ENCODE results near the gene IMPA2. TPM values are rescaled to one million over a fixed set of nuclear protein-coding genes. Genes with fewer than 3 reads are reported as not detected.

The IMPA2 gene
- total and polyA plus RNA-seq, 2 experiments from 2014 or later = 75.6 to 130 TPM

GRCh38 chr18:11996190-11996754 lies 15.0 kb downstream of the IMPA2 start:
- DNase-seq (ENCODE audit: low spot score) = no peak
- Histone ChIP-seq H3K36me3 (replicated peaks; ENCODE audit: insufficient read depth, low read depth) (no peaks in the 10 kb centered on the region), H2AFZ (peak overlapping the region; percentile 12), H3K9me3 (ENCODE audit: low read depth) (no peaks in the 10 kb centered on the region), H3K4me2 (peak overlapping the region; percentile 65), H3K4me3 (no peak overlapping the region), H3K79me2 (peaks cover 52% of the 10 kb centered on the region), H3K4me1 (ENCODE audit: insufficient read depth) (peaks cover 34% of the 10 kb centered on the region), H3K27me3 (no peaks in the 10 kb centered on the region), H3K27ac (peak overlapping the region; percentile 95), H4K20me1 (ENCODE audit: insufficient read depth, poor library complexity, severe bottlenecking) (no peaks in the 10 kb centered on the region), H3K9me2 (replicated peaks; ENCODE audit: insufficient read depth) (no peaks in the 10 kb centered on the region)
- TF ChIP-seq EZH2phosphoT487 (IDR thresholded peaks at IDR 0.05; ENCODE audit: low read depth, severe bottlenecking, unreplicated experiment) (no peak), CTCF (IDR thresholded peaks at IDR 0.05; ENCODE audit: poor library complexity) (no peak), EZH2 (IDR thresholded peaks at IDR 0.05; ENCODE audit: borderline replicate concordance) (no peak)
- 90% methylated on average over 9 of the region's 9 CpGs for WGBS (ENCODE audit: low lambda C conversion rate, missing lambda C conversion rate)

- Histone ChIP-seq H3K36me3 (replicated peaks; ENCODE audit: insufficient read depth, low read depth) (no peaks in the 10 kb centered on the region), H2AFZ (no peak overlapping the region), H3K27ac (peak overlapping the region; percentile 95), H3K79me2 (peaks cover 46% of the 10 kb centered on the region), H3K9me3 (ENCODE audit: low read depth) (no peaks in the 10 kb centered on the region), H3K4me3 (no peak overlapping the region), H3K9me2 (replicated peaks; ENCODE audit: insufficient read depth) (no peaks in the 10 kb centered on the region), H4K20me1 (ENCODE audit: insufficient read depth, poor library complexity, severe bottlenecking) (no peaks in the 10 kb centered on the region), H3K4me2 (no peak overlapping the region), H3K4me1 (ENCODE audit: insufficient read depth) (peaks cover 34% of the 10 kb centered on the region), H3K27me3 (no peaks in the 10 kb centered on the region)
- DNase-seq (ENCODE audit: low spot score) = no peak
- no peak for TF ChIP-seq EZH2phosphoT487 (IDR thresholded peaks at IDR 0.05; ENCODE audit: low read depth, severe bottlenecking, unreplicated experiment)
- TF ChIP-seq EZH2 (IDR thresholded peaks at IDR 0.05; ENCODE audit: borderline replicate concordance) = no peak
- no peak for TF ChIP-seq CTCF (IDR thresholded peaks at IDR 0.05; ENCODE audit: poor library complexity)
- WGBS (ENCODE audit: low lambda C conversion rate, missing lambda C conversion rate) = 99% methylated on average over 4 of the region's 4 CpGs
Measured at GRCh38 chr18:11996907-11997306, 15.6 kb downstream of the IMPA2 start.

GRCh38 chr18:11997466-11997865 lies 16.2 kb downstream of the IMPA2 start:
- Histone ChIP-seq H3K4me1 (ENCODE audit: insufficient read depth) (peaks cover 34% of the 10 kb centered on the region), H3K9me3 (ENCODE audit: low read depth) (no peaks in the 10 kb centered on the region), H3K36me3 (replicated peaks; ENCODE audit: insufficient read depth, low read depth) (no peaks in the 10 kb centered on the region), H3K27me3 (no peaks in the 10 kb centered on the region), H3K27ac (peak overlapping the region; percentile 14), H3K9me2 (replicated peaks; ENCODE audit: insufficient read depth) (no peaks in the 10 kb centered on the region), H3K4me2 (no peak overlapping the region), H4K20me1 (ENCODE audit: insufficient read depth, poor library complexity, severe bottlenecking) (no peaks in the 10 kb centered on the region), H3K79me2 (peaks cover 40% of the 10 kb centered on the region), H2AFZ (no peak overlapping the region), H3K4me3 (no peak overlapping the region)
- 91% methylated on average over 9 of the region's 9 CpGs for WGBS (ENCODE audit: low lambda C conversion rate, missing lambda C conversion rate)
- no peak for TF ChIP-seq EZH2 (IDR thresholded peaks at IDR 0.05; ENCODE audit: borderline replicate concordance)
- no peak for DNase-seq (ENCODE audit: low spot score)

- no peaks in the 10 kb centered on the region for H4K20me1 ChIP-seq (ENCODE audit: insufficient read depth, poor library complexity, severe bottlenecking)
- H3K9me2 ChIP-seq (replicated peaks; ENCODE audit: insufficient read depth) = no peaks in the 10 kb centered on the region
- peaks cover 30% of the 10 kb centered on the region for H3K4me1 ChIP-seq (ENCODE audit: insufficient read depth)
- H3K36me3 ChIP-seq (replicated peaks; ENCODE audit: insufficient read depth, low read depth) = no peaks in the 10 kb centered on the region
- WGBS (ENCODE audit: low lambda C conversion rate, missing lambda C conversion rate) = 63% methylated on average over 5 of the region's 5 CpGs
- H3K4me2 ChIP-seq = no peak overlapping the region
- H3K4me3 ChIP-seq = no peak overlapping the region
- DNase-seq (ENCODE audit: low spot score) = no peak
- no peaks in the 10 kb centered on the region for H3K27me3 ChIP-seq
- peak overlapping the region; percentile 14 for H3K27ac ChIP-seq
- no peak overlapping the region for H2AFZ ChIP-seq
- TF ChIP-seq EZH2phosphoT487 (IDR thresholded peaks at IDR 0.05; ENCODE audit: low read depth, severe bottlenecking, unreplicated experiment) = no peak
- no peaks in the 10 kb centered on the region for H3K9me3 ChIP-seq (ENCODE audit: low read depth)
- H3K79me2 ChIP-seq = peaks cover 33% of the 10 kb centered on the region
Measured at GRCh38 chr18:11998193-11998592, 16.9 kb downstream of the IMPA2 start.

All from hepatocyte (in vitro differentiated cells).